Muscle of arm (tissue), 12 donors: ENCODE measurements around the gene ASPG. TPM values are rescaled to one million over a fixed set of nuclear protein-coding genes. Genes with fewer than 3 reads are reported as not detected.
"Not testable (repeated sequence)": the region's sequence is repeated elsewhere in the genome, so short reads cannot be mapped to it uniquely, and the experiment has no call there.

Experiments used
- DNase-seq: peaks from one replicate; pipeline ENCODE4 v3.0.0-alpha.2; 2013
- polyA plus RNA-seq, 12 donors: library from polyadenylated mRNA; unstranded; fragments of 120-200 nt; gene quantifications; one replicate each; pipeline ENCODE4 v1.2.1, GENCODE V29; 2013; ENCODE audit not compliant: insufficient read length in 12 of 12

Gene ASPG
- polyA plus RNA-seq, 12 donors: 0.44 to 3.5 (median 1.9) TPM; not detected in 2

- no peak for DNase-seq
Measured at GRCh38 chr14:104146651-104147345, 61.3 kb downstream of the ASPG start.

GRCh38 chr14:104147346-104148125 lies 62.0 kb downstream of the ASPG start:
- DNase-seq: no peak

- DNase-seq: no peak
Measured at GRCh38 chr14:104148433-104149277, 63.2 kb downstream of the ASPG start.

- DNase-seq: no peak
Measured at GRCh38 chr14:104149278-104149595, 63.7 kb downstream of the ASPG start.

GRCh38 chr14:104149617-104150135 lies 64.2 kb downstream of the ASPG start:
- DNase-seq: peak; percentile 46

- peak; percentile 69 for DNase-seq
Measured at GRCh38 chr14:104150136-104151025, 64.9 kb downstream of the ASPG start.

GRCh38 chr14:104151026-104151381 lies 65.5 kb downstream of the ASPG start:
- no peak for DNase-seq

GRCh38 chr14:104151566-104152245 lies 66.2 kb downstream of the ASPG start:
- DNase-seq: no peak

- no peak for DNase-seq
Measured at GRCh38 chr14:104152246-104152575, 66.7 kb downstream of the ASPG start.

- DNase-seq: no peak
Measured at GRCh38 chr14:104152686-104153393, 67.3 kb downstream of the ASPG start.

- not testable (repeated sequence) for DNase-seq
Measured at GRCh38 chr14:104153394-104153755, 67.9 kb downstream of the ASPG start.

- DNase-seq: no peak
Measured at GRCh38 chr14:104154246-104154645, 68.7 kb downstream of the ASPG start.

- no peak for DNase-seq
Measured at GRCh38 chr14:104155513-104155912, 70.0 kb downstream of the ASPG start.

GRCh38 chr14:104156142-104156541 lies 70.6 kb downstream of the ASPG start:
- no peak for DNase-seq

- no peak for DNase-seq
Measured at GRCh38 chr14:104157016-104157928, 71.8 kb downstream of the ASPG start.

- DNase-seq: no peak
Measured at GRCh38 chr14:104158827-104159798, 73.6 kb downstream of the ASPG start.

GRCh38 chr14:104159990-104160389 lies 74.5 kb downstream of the ASPG start:
- no peak for DNase-seq
